MG63 (cell line): ENCODE measurements around the gene HOXB7. TPM values are rescaled to one million over a fixed set of nuclear protein-coding genes. Genes with fewer than 3 reads are reported as not detected.

ENCODE experiments used
- DNase-seq: peaks from one replicate; pipeline ENCODE4 v3.0.0-alpha.2; 2020
- H3K27me3 ChIP-seq: fragments of 250-450 bp; sonication (Bioruptor Pico); 2 replicates; pipeline ENCODE4 v1.5.1; 2020; ENCODE audit warnings: mild to moderate bottlenecking, moderate library complexity
- H3K36me3 ChIP-seq: fragments of 250-450 bp; sonication (Bioruptor Pico); 2 replicates; pipeline ENCODE4 v1.5.1; 2020; ENCODE audit warnings: mild to moderate bottlenecking, moderate library complexity
- H3K4me3 ChIP-seq: fragments of 250-450 bp; sonication (Bioruptor Pico); 2 replicates; pipeline ENCODE4 v1.5.1; 2020; ENCODE audit warnings: mild to moderate bottlenecking, moderate library complexity
- H3K9me3 ChIP-seq: fragments of 250-450 bp; sonication (Bioruptor Pico); 2 replicates; pipeline ENCODE4 v1.5.1; 2020; ENCODE audit warnings: mild to moderate bottlenecking, moderate library complexity
- total RNA-seq: library from RNA; depleted of rRNA; stranded (reverse); fragments of >200 nt; shearing (Covaris generic); gene quantifications from 2 replicates; pipeline ENCODE4 v1.2.3, GENCODE V29; 2014; ENCODE audit warnings: low replicate concordance

HOXB7 gene
- total RNA-seq, 1 experiment from 2014 or later, result 9.8 TPM

- peaks cover 12% of the 10 kb centered on the region for H3K36me3 ChIP-seq
- H3K9me3 ChIP-seq, result no peaks in the 10 kb centered on the region
- peak overlapping the region; percentile 41 for H3K4me3 ChIP-seq
- peak; percentile 27 for DNase-seq
- H3K27me3 ChIP-seq, result peaks cover 5% of the 10 kb centered on the region
Measured at GRCh38 chr17:48617471-48618255, 6.8 kb upstream of the HOXB7 start.

- peak overlapping the region; percentile 41 for H3K4me3 ChIP-seq
- no peaks in the 10 kb centered on the region for H3K9me3 ChIP-seq
- H3K36me3 ChIP-seq, result peaks cover 5% of the 10 kb centered on the region
- DNase-seq, result no peak
- peaks cover 5% of the 10 kb centered on the region for H3K27me3 ChIP-seq
Measured at GRCh38 chr17:48616717-48617470, 6.1 kb upstream of the HOXB7 start.

- no peak for DNase-seq
- Histone ChIP-seq H3K36me3 (no peaks in the 10 kb centered on the region), H3K9me3 (no peaks in the 10 kb centered on the region), H3K27me3 (peaks cover 5% of the 10 kb centered on the region), H3K4me3 (no peak overlapping the region; the same call in 1 of the 2 replicates)
Measured at GRCh38 chr17:48615963-48616716, 5.3 kb upstream of the HOXB7 start.

- no peaks in the 10 kb centered on the region for H3K36me3 ChIP-seq
- H3K9me3 ChIP-seq, result no peaks in the 10 kb centered on the region
- peak within 1 kb of the TSS; percentile 62 for H3K4me3 ChIP-seq
- H3K27me3 ChIP-seq, result peaks cover 5% of the 10 kb centered on the region
- peak; percentile 71 for DNase-seq
Measured at GRCh38 chr17:48615047-48615962, 4.5 kb upstream of the HOXB7 start, which contains the start of gene HOXB8. Gene HOXB8, minus strand, starts transcription at chr17:48615292. Its CDS starts 588 bp downstream, at chr17:48614704.

- Histone ChIP-seq H3K4me3 (peak overlapping the region; percentile 62), H3K27me3 (peaks cover 5% of the 10 kb centered on the region), H3K36me3 (no peaks in the 10 kb centered on the region), H3K9me3 (no peaks in the 10 kb centered on the region)
- peak; percentile 57 for DNase-seq
Measured at GRCh38 chr17:48613862-48614694, 3.3 kb upstream of the HOXB7 start.

- Histone ChIP-seq H3K36me3 (no peaks in the 10 kb centered on the region), H3K9me3 (no peaks in the 10 kb centered on the region), H3K4me3 (peak overlapping the region; percentile 62), H3K27me3 (peaks cover 4% of the 10 kb centered on the region)
- DNase-seq, result peak; percentile 64
Measured at GRCh38 chr17:48612854-48613691, 2.3 kb upstream of the HOXB7 start.

GRCh38 chr17:48612456-48612853 lies 1.6 kb upstream of the HOXB7 start:
- Histone ChIP-seq H3K36me3 (no peaks in the 10 kb centered on the region), H3K9me3 (no peaks in the 10 kb centered on the region), H3K27me3 (no peaks in the 10 kb centered on the region), H3K4me3 (peak overlapping the region; percentile 62)
- DNase-seq, result peak; percentile 70

- H3K36me3 ChIP-seq, result no peaks in the 10 kb centered on the region
- H3K4me3 ChIP-seq, result peak overlapping the region; percentile 62
- H3K27me3 ChIP-seq, result no peaks in the 10 kb centered on the region
- DNase-seq, result peak; percentile 72
- no peaks in the 10 kb centered on the region for H3K9me3 ChIP-seq
Measured at GRCh38 chr17:48611681-48612455, 1.1 kb upstream of the HOXB7 start.

- Histone ChIP-seq H3K4me3 (peak overlapping the region; percentile 62), H3K36me3 (no peaks in the 10 kb centered on the region), H3K9me3 (no peaks in the 10 kb centered on the region), H3K27me3 (no peaks in the 10 kb centered on the region)
- DNase-seq, result peak; percentile 49
Measured at GRCh38 chr17:48611213-48611612, 396 bp upstream of the HOXB7 start.

- Histone ChIP-seq H3K4me3 (peak overlapping the region; percentile 62), H3K36me3 (no peaks in the 10 kb centered on the region), H3K27me3 (no peaks in the 10 kb centered on the region), H3K9me3 (no peaks in the 10 kb centered on the region)
- no peak for DNase-seq
Measured at GRCh38 chr17:48609759-48610281, 997 bp downstream of the HOXB7 start.

- Histone ChIP-seq H3K4me3 (no peak overlapping the region), H3K27me3 (no peaks in the 10 kb centered on the region), H3K36me3 (no peaks in the 10 kb centered on the region), H3K9me3 (no peaks in the 10 kb centered on the region)
- no peak for DNase-seq
Measured at GRCh38 chr17:48609033-48609432, 1.8 kb downstream of the HOXB7 start.

GRCh38 chr17:48608494-48608834 lies 2.4 kb downstream of the HOXB7 start:
- Histone ChIP-seq H3K27me3 (no peaks in the 10 kb centered on the region), H3K9me3 (no peaks in the 10 kb centered on the region), H3K4me3 (no peak overlapping the region), H3K36me3 (peaks cover 3% of the 10 kb centered on the region; the same call in 1 of the 2 replicates)
- no peak for DNase-seq

GRCh38 chr17:48606892-48607614 lies 3.8 kb downstream of the HOXB7 start:
- Histone ChIP-seq H3K27me3 (no peaks in the 10 kb centered on the region), H3K9me3 (no peaks in the 10 kb centered on the region), H3K4me3 (no peak overlapping the region), H3K36me3 (peaks cover 7% of the 10 kb centered on the region)
- no peak for DNase-seq
